Kidney epithelial cell (primary cell): ENCODE data around the gene LCN12. TPM values are rescaled to one million over a fixed set of nuclear protein-coding genes. Genes with fewer than 3 reads are reported as not detected.

ENCODE experiments used
- DNase-seq: peaks from one replicate; pipeline ENCODE4 v3.0.0-alpha.2; 2010; ENCODE audit warnings: low read depth
- H3K27me3 ChIP-seq: 2 replicates; pipeline ENCODE4 v1.6.0; 2011; ENCODE audit warnings: low read length; ENCODE audit not compliant: control insufficient read depth, insufficient read depth
- H3K36me3 ChIP-seq: 2 replicates; pipeline ENCODE4 v1.5.1; 2011; ENCODE audit warnings: low read length; ENCODE audit not compliant: control insufficient read depth, insufficient read depth
- H3K4me3 ChIP-seq: 2 replicates; pipeline ENCODE4 v1.5.1; 2011; ENCODE audit warnings: low read depth, mild to moderate bottlenecking, control low read depth, low read length
- CTCF ChIP-seq: IDR thresholded peaks from 2 replicates; pipeline ENCODE4 v1.5.1; 2011; ENCODE audit warnings: mild to moderate bottlenecking, moderate library complexity, low read length, control low read depth, inconsistent platforms; ENCODE audit not compliant: insufficient read depth, poor library complexity, severe bottlenecking
- total RNA-seq: library from RNA; depleted of rRNA; stranded (reverse); fragments of >200 nt; gene quantifications from 2 replicates; pipeline ENCODE4 v1.2.3, GENCODE V29; 2015

The LCN12 gene
- total RNA-seq, 1 donor from 2014 or later, result 1.2 TPM

GRCh38 chr9:136910901-136911245 is 41.2 kb upstream of the LCN12 start:
- DNase-seq, result no peak
- no peaks in the 10 kb centered on the region for H3K36me3 ChIP-seq
- TF ChIP-seq CTCF, result no peak
- no peaks in the 10 kb centered on the region for H3K27me3 ChIP-seq
- H3K4me3 ChIP-seq, result no peak overlapping the region

DNA sequence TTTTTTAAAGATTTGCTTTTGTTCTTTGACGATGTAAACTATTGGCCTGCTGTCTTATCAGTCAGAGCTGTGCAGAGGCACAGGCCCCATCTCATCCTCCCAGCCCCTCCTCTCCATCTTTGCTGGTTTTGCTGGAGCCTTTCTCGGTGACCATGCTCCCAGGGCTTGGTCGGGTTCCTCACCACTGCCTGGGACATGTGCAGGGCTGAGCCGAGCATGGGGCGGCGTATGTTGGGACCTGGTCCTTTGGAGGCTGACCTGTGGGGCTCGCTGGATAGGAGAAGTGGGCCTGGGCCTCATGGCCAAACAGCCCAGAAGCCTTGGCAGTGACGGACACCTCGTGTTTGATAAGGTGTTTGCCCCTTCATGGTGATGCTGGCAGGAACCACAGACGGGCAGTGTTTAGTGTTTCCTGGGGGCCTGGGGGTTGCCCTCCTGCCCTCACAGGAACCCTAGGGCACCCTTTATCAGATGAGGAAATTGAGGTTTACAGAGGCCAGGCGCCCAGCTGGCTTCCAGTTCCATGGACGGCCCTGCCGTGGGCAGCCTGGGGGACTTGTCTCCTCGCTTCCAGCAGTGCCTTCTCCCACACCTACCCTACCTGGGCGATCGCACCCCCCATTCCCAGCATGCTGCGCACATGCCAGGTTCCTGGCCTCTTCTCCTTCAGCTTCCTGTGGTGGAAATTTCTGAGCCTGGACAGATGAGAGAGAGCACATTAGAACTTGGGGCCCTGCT is 38.2 kb upstream of the LCN12 start:
- no peak overlapping the region for H3K4me3 ChIP-seq
- no peak for TF ChIP-seq CTCF
- no peak for DNase-seq
- no peaks in the 10 kb centered on the region for H3K27me3 ChIP-seq
- H3K36me3 ChIP-seq, result no peaks in the 10 kb centered on the region

DNA sequence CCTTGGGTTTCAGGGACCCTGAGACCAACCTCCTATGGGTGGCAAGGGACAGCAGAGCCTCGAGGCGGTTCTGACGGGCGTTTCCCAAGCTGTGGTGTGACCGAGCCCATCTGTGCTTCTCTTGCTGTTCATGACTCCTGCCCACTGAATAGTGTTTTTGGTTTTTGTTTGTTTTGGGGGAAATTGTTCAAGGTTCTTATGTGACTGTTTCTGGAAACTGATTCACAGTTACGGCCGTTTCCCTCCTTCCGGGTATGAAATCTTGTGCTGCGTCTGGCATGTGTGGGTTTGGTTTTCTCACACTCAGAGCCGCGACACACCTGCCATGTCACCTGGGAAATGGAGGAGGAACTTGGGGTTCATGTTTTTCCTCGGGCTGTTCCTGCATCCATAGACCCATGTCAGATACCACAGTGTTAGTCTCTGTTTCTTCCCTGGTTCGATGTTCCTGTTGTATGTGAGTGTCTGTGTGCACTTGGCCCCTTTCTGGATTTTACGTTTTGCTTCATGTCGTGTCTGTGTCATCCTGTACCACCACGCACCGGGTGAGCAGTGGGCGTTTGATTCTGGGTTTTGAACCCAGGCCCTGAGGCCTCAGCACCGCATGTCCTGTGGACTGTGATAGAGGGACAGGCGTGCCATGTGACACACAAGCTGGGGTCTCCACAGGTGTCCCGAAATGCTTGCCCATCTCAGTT is 36.3 kb upstream of the LCN12 start:
- TF ChIP-seq CTCF, result no peak
- Histone ChIP-seq H3K36me3 (no peaks in the 10 kb centered on the region), H3K27me3 (no peaks in the 10 kb centered on the region), H3K4me3 (no peak overlapping the region)
- DNase-seq, result no peak

DNA sequence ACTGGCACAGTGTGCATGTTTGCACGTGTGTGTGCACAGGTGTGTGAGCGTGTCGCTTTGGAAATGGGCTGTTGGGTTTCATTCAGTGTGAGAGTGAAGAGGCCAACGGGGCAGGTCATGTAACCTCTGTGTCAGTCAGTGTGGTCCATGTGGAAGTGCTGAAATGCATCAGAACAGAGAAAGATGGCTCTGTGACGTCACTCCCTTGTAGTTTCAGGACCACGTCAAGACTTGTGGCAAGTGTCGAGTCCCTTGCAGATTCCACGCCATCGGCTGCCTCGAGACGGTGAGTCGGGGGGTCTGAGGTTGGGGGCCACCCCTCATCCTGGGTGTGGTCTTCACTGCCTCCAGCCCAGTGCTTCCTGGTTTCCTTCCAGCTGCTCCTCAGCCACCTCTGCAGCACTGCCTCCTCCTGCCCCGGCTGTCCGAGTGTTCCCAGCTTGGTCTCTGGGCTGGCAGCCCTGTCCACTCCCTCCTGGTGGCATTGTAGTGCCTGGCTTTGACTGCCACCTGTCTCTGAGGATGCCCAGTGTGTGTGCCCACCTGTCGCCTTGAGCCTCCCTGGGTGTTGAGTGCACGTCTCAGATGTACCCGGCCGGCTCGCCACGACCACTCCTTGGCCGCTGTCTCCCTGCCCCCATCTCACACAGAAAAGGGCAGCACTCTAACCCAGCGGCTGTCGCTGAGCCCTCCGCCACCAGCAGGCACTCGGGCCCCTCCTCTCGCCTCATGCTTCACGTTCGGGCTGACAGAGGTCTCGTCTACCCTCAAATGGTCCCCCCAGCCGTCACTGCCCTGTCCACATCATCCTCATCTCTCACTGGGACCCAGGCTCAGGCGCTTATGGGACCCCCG is 35.5 kb upstream of the LCN12 start:
- no peak for TF ChIP-seq CTCF
- H3K36me3 ChIP-seq, result peaks cover 1% of the 10 kb centered on the region

DNA sequence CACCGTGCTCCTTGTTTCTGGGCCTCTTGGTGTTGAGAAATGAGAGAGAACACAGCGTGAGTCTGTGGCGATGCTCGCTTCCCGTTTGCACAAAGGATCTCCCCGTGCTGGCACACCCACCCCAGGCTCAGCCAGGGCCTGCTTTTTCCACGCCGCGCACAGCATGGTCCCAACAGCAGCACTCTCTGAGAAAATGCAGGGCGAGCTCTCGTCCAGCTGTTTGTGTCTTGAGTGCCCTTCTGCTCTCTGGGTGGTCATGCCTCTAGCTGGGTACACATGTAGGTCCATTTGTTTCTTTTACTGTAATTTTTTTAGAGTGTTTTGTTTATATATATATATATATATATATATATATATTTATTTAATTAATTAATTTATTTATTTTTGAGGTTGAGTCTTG is 34.2 kb upstream of the LCN12 start:
- TF ChIP-seq CTCF, result no peak
- no peak overlapping the region for H3K4me3 ChIP-seq
- peaks cover 1% of the 10 kb centered on the region for H3K36me3 ChIP-seq
- no peaks in the 10 kb centered on the region for H3K27me3 ChIP-seq
- no peak for DNase-seq

More for the DNA sequence above, 35.5 kb upstream of the LCN12 start:
- no peak overlapping the region for H3K4me3 ChIP-seq
- H3K27me3 ChIP-seq, result no peaks in the 10 kb centered on the region
- DNase-seq, result no peak
